Measurements from ENCODE around the gene PTGES3. TPM values are rescaled to one million over a fixed set of nuclear protein-coding genes. Genes with fewer than 3 reads are reported as not detected.
"Not testable (repeated sequence)": the region's sequence is repeated elsewhere in the genome, so short reads cannot be mapped to it uniquely, and the experiment has no call there.

The PTGES3 gene
- total RNA-seq: 100 to 1,000 TPM; 149 to 160 TPM
- long read RNA-seq, transcript PTGES3-201 (8 exons, 1,920 nt): major isoform, 232 of 260 reads
- long read RNA-seq, transcript PTGES3-202 (7 exons, 1,547 nt): minor isoform, 6 of 260 reads
- long read RNA-seq, partial matches to known transcripts: 5 of 260 reads
- long read RNA-seq, other reads (novel, unspliced or antisense): 15 of 260 reads

GRCh38 chr12:56688129-56688845 is at the start of gene PTGES3:
Gene PTGES3, minus strand, starts transcription at chr12:56688284. Its CDS starts 285 bp downstream, at chr12:56687999.
- ATAC-seq: peak; percentile 81
- peak; percentile 97 to 99 for DNase-seq
- intact Hi-C loops (cut with DNase I, micrococcal nuclease): loop anchor here in 1 of 2 donors (10.0 kb wide), 1 partner anchor 53 kb away; the partner anchor contains the start of gene BAZ2A

GRCh38 chr12:56728139-56728861 is 40.2 kb upstream of the PTGES3 start:
- DNase-seq: no peak
- ATAC-seq: no peak
- intact Hi-C loops (cut with DNase I, micrococcal nuclease): loop anchor here in 1 of 2 donors (10.0 kb wide), 1 partner anchor 83 kb away; the partner anchor contains the start of gene ATP5F1B

GRCh38 chr12:56726196-56726675 is 38.2 kb upstream of the PTGES3 start:
- not testable (repeated sequence) for DNase-seq, ATAC-seq
- intact Hi-C loops (cut with DNase I, micrococcal nuclease): loop anchor here in 1 of 2 donors (10.0 kb wide), 1 partner anchor 81 kb away; the partner anchor contains the start of gene ATP5F1B

GRCh38 chr12:56725723-56726102 is 37.6 kb upstream of the PTGES3 start:
- DNase-seq: no peak
- intact Hi-C loops (cut with DNase I, micrococcal nuclease): loop anchor here in 1 of 2 donors (10.0 kb wide), 1 partner anchor 81 kb away; the partner anchor contains the start of gene ATP5F1B
- no peak for ATAC-seq

- ATAC-seq (peak; percentile 95), DNase-seq (peak; percentile 98 to 99)
- intact Hi-C loops (cut with DNase I, micrococcal nuclease): loop anchor here in 1 of 2 donors (10.0 kb wide), 1 partner anchor 80 kb away; the partner anchor contains the start of gene ATP5F1B
Measured at GRCh38 chr12:56724972-56725722, 37.1 kb upstream of the PTGES3 start, which contains the start of gene NACA. Gene NACA, minus strand, starts transcription at chr12:56725299. Its CDS starts 778 bp downstream, at chr12:56724521.

GRCh38 chr12:56724701-56724971 is 36.6 kb upstream of the PTGES3 start:
- intact Hi-C loops (cut with DNase I, micrococcal nuclease): loop anchor here in 1 of 2 donors (10.0 kb wide), 1 partner anchor 80 kb away; the partner anchor contains the start of gene ATP5F1B
- DNase-seq: peak in 1 of 2 donors; percentile 28
- ATAC-seq: peak; percentile 31

GRCh38 chr12:56723889-56724700 is 36.0 kb upstream of the PTGES3 start:
- DNase-seq (peak; percentile 35 to 72), ATAC-seq (peak; percentile 17)
- intact Hi-C loops (cut with DNase I, micrococcal nuclease): loop anchor here in 1 of 2 donors (10.0 kb wide), 1 partner anchor 79 kb away; the partner anchor contains the start of gene ATP5F1B

GRCh38 chr12:56723352-56723751 is 35.3 kb upstream of the PTGES3 start:
- intact Hi-C loops (cut with DNase I, micrococcal nuclease): loop anchor here in 1 of 2 donors (10.0 kb wide), 1 partner anchor 79 kb away; the partner anchor contains the start of gene ATP5F1B
- DNase-seq (no peak), ATAC-seq (no peak)

GRCh38 chr12:56722832-56723231 is 34.7 kb upstream of the PTGES3 start:
- intact Hi-C loops (cut with DNase I, micrococcal nuclease): loop anchor here in 1 of 2 donors (10.0 kb wide), 1 partner anchor 78 kb away; the partner anchor contains the start of gene ATP5F1B
- ATAC-seq: peak; percentile 17

GRCh38 chr12:56721721-56722120 is 33.6 kb upstream of the PTGES3 start:
- DNase-seq: no peak
- intact Hi-C loops (cut with DNase I, micrococcal nuclease): loop anchor here in 1 of 2 donors (10.0 kb wide), 1 partner anchor 77 kb away; the partner anchor contains the start of gene ATP5F1B

More at GRCh38 chr12:56722832-56723231, 34.7 kb upstream of the PTGES3 start:
- DNase-seq: no peak

GRCh38 chr12:56721216-56721615 is 33.1 kb upstream of the PTGES3 start:
- ATAC-seq: no peak
- intact Hi-C loops (cut with DNase I, micrococcal nuclease): loop anchor here in 1 of 2 donors (10.0 kb wide), 1 partner anchor 76 kb away; the partner anchor contains the start of gene ATP5F1B

More at GRCh38 chr12:56721721-56722120, 33.6 kb upstream of the PTGES3 start:
- ATAC-seq: no peak

GRCh38 chr12:56720731-56721151 is 32.7 kb upstream of the PTGES3 start:
- no peak for ATAC-seq
- no peak for DNase-seq
- intact Hi-C loops (cut with DNase I, micrococcal nuclease): loop anchor here in 1 of 2 donors (10.0 kb wide), 1 partner anchor 76 kb away; the partner anchor contains the start of gene ATP5F1B

More at GRCh38 chr12:56721216-56721615, 33.1 kb upstream of the PTGES3 start:
- DNase-seq: no peak

GRCh38 chr12:56719056-56719455 is 31.0 kb upstream of the PTGES3 start:
- ATAC-seq (no peak), DNase-seq (no peak)
- intact Hi-C loops (cut with DNase I, micrococcal nuclease): no loop called here

- ATAC-seq (no peak), DNase-seq (no peak)
- intact Hi-C loops (cut with DNase I, micrococcal nuclease): no loop called here
Measured at GRCh38 chr12:56718636-56719035, 30.6 kb upstream of the PTGES3 start.

GRCh38 chr12:56718149-56718548 is 30.1 kb upstream of the PTGES3 start:
- intact Hi-C loops (cut with DNase I, micrococcal nuclease): no loop called here
- no peak for ATAC-seq
- DNase-seq: no peak

- ATAC-seq (no peak), DNase-seq (no peak)
- intact Hi-C loops (cut with DNase I, micrococcal nuclease): no loop called here
Measured at GRCh38 chr12:56716933-56717880, 29.1 kb upstream of the PTGES3 start.

All from left colon (tissue), 2 donors.